Fibroblast of peridontal ligament (primary cell): ENCODE data around the gene PNPO.
"Not testable (repeated sequence)": the region's sequence is repeated elsewhere in the genome, so short reads cannot be mapped to it uniquely, and the experiment has no call there.

Experiments
- DNase-seq: peaks from one replicate; pipeline ENCODE4 v3.0.0-alpha.2; 2010; ENCODE audit errors: extremely low read depth

PNPO gene

GRCh38 chr17:47975189-47975822, 33.9 kb downstream of the PNPO start:
- no peak for DNase-seq

- no peak for DNase-seq
These were observed 34.4 kb downstream of the PNPO start for GRCh38 chr17:47975823-47976205.

DNA sequence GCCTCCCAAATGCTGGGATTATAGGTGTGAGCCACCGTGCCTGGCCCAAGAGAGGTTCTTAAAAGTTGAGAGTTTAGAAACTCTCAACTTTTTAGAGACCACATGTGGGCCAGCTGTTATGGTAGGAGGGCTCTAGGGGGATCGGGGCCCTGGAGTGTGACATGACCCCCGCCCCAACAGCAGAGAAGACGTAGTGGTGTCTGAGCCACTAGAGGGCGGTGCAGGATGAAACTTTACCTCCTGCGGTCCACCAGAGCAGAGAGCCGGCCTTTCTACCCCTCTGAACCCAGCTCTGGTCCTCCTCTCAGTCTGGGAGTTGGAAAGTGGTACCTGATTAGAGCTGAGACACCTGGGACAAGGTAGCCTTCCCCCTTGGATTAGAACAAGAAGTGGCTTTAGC, 37.0 kb downstream of the PNPO start:
- peak; percentile 67 for DNase-seq

GRCh38 chr17:47980541-47980940, 39.2 kb downstream of the PNPO start:
- DNase-seq: no peak

GRCh38 chr17:47981462-47981861, 40.1 kb downstream of the PNPO start:
- DNase-seq: no peak

GRCh38 chr17:47982091-47982617, 40.8 kb downstream of the PNPO start:
- no peak for DNase-seq

DNA sequence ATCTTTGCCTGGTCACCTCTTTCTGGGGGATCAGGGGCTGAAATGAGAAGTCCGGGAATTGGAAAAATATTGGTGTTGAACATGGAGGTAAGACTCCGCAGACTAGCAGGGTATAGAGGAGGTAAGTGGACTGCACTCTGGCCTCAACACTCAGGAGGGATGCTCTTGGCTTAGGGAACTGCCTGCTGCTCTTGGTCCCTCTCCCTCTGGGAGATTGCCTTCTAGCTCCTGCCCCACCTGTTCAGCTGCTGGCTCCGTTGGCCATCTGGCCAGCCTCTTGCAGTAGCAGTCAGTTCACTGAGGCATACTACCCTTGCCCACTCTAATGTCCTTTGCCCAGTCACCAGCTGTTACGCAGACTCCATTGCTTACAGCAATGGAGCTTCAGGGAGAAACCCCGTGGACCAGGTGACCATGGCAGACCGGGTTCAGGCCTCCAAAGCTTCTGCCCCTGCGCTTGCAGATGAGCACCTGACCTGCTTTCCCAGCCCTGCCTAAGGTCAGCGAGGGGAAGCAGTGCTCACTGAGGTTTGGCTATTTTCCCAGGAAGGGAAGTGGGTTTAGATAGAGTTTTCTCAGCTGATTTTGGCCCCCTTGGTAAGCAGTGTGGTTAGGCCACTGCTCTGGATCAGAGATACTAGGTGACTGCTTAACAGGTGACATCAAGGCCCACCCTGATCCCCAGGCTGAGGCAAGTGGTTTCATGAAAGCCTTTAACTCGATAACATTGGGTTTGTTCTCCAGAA, 41.4 kb downstream of the PNPO start:
- no peak for DNase-seq

GRCh38 chr17:47983492-47984223, 42.3 kb downstream of the PNPO start:
- no peak for DNase-seq

GRCh38 chr17:47986520-47986919, 45.1 kb downstream of the PNPO start:
- DNase-seq: no peak

DNA sequence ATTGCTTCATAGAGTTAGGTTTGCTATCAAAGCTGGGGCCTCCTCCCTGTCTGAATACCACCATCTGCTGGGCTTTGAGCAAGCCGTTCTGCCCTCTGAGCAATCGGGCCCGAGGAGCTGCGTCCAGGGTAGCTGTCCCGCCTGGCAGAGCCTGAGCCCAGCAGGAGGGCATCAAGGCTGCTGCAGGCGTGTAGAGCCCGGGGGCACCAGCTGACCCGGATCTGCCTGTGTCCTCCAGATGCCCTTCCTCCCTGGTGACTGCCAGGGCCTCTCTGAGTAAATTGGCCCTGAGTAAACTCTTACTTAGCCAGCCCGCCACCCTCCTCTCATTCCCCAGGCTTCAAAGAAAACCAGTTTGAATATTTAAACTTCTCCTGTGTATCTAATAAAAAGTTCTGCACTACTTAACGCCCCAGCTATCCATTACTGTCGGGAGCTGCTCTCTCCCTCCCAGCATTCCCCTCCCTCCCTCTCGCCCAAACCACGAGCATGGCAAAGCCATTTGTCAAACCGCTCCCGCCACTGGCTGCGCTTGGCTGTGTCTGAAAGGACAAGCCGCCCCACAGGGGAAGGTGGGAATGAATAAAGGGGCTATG, 46.0 kb downstream of the PNPO start:
- DNase-seq: no peak

- not testable (repeated sequence) for DNase-seq
These were observed 47.1 kb downstream of the PNPO start for GRCh38 chr17:47988445-47988844.

DNA sequence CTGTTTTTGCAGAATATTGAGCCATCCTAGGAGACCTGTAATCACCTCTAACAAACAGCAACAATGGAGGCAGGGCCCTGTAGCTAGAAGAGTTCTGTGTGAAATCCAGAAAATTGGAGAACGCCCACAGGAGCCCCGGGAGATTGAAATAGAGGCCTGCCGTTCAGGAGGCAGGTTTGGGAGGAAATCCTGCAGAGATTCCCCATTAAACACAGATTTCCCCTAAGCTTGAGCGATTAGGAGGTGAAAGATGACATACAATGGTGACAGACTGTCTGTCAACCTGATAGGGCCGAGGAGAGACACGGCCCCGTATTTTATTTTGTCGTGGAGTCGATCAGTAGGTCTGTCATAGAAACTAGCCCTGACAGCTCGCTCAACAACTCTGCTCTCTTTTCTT, 47.8 kb downstream of the PNPO start:
- DNase-seq: no peak

GRCh38 chr17:47989700-47990099, 48.3 kb downstream of the PNPO start:
- no peak for DNase-seq

DNA sequence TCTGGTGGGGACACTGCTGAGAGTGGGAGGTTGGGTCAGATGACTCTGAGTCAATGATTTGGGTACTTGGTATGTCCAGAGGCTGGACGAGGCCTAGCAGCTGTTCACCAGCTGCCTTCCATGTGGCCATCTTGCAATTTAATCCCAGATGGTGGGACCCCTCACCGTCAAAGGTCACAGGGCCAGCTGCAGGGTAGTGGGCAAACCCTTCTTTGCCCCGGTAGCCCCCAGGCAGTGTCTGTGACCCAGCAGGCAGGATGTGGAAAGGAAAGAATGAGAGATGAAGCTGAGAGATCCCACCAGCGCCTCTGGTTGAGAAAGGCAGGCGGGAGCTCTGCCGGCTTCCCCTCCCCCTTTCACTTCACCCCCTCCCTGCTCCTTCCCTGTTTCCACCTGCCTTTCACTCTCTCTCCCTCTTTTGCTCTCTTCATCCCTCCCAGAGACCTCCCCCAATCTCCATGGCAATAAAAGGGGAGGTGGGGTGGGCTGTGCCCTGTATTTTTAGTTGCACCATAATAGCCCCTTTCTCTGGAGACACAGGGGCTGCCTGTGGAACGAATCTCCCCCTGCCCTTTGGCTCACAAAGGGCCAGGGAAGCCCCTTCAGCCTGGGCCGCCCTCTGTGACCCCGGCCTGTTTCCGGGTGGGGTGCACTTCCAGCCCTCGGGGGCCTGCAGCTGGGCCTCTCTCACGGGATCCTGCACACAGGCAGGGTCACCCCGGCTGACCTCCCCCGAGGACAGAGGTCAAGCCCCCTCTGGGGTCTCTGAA, 49.8 kb downstream of the PNPO start:
- DNase-seq: no peak

GRCh38 chr17:47992216-47992615, 50.8 kb downstream of the PNPO start:
- DNase-seq: no peak

- no peak for DNase-seq
These were observed 51.7 kb downstream of the PNPO start for GRCh38 chr17:47993031-47993564.

DNA sequence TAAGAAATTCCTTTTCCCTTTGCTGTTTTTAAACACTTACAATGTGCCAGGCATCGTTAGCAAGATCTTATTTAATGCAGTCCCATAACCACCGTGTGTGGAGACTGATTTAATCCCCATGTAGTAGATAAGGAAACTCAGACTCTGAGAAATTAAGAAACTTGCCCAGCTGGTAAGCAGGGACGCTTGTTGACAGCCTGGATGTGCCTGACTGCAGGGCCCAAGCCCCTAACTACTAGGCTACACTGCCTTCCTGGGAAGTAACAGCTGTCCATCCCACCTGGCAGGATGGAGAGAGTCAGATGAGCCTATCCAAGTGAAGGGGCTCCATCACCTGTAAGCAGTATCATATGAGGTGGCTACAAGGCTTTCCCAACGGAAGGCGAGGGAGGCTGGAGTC, 52.6 kb downstream of the PNPO start:
- DNase-seq: no peak

GRCh38 chr17:47994724-47995123, 53.4 kb downstream of the PNPO start:
- DNase-seq: no peak

DNA sequence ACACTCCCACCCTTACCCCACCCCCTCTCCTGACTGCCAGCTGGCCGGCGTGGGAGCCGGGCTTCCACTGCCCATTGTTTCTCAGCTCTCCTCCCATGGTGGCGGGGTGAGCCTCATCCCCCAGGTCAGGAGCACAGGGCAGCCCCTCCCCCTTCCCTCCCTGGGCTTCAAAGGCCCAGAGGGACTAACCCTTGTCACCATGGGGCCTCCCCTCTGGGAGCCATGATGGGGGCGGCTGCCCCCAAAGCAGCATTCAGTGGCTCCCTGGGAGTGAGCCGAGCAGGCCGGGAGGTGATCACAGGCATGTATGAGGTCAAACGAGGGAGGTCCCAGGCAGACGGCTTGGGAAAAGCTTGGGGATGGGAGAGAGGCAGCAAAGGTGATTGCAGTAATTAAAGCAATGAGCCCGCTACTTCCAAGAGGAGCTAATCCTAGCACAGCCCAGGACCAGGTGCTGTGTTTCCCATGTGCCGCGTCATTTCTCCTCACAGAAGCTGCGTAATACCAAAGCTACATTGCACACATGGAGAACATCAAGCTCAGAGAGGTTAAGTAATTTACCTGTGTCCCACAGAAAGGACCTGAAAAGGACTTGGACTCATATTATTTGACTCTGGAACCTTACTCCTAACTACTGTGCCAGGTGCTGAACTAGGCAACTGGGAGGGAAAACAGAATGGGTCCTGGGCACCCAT, 54.0 kb downstream of the PNPO start:
- DNase-seq: no peak

DNA sequence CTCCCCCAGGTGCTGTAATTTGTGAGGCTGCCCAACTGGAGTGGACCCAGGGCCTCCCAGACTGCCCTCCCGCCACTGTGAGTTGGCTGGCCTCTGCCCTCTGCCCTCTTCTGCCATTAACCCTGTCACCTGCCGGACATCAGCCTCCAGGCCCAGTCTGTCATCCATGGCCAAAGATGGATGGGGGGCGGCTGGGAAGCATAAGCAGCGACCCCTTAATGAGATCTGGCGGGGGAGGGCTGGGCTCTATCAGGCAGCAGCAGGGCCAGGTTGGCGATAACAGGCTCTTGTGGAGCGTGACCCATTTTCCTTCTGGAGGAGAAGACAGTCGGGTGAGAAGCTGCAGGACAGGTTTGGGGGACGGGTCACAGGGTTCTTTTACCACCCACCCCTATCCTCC, 54.8 kb downstream of the PNPO start:
- no peak for DNase-seq

DNA sequence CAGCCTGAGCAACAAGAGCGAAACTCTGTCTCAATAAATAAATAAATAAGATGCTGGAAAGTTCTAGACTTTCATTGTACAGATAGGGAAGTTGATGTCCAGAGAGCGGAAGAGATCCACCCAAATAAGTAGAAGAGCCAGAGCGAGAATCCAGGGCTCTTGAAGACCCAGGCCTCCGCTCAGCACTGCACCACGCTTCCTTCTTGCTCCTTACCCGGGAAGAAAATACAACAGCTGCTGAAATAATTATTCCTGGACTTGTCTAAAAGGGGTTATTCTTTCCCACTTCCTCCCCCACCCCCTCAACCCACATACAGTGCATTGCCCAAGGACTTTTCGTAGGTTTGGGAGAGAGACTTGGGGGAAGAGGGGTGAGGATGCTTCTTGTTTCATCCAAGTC, 56.2 kb downstream of the PNPO start:
- no peak for DNase-seq
